B cell (primary cell): ENCODE measurements around the gene TRAPPC11. TPM values are rescaled to one million over a fixed set of nuclear protein-coding genes. Genes with fewer than 3 reads are reported as not detected.

Experiments used
- ATAC-seq: fragments of 200-7000 bp; cut with Tn5 transposase; one replicate; pipeline ENCODE4 v1.10.0; 2021; ENCODE audit warnings: low read depth, mild to moderate bottlenecking, moderate number of reproducible peaks, moderate library complexity
- CTCF ChIA-PET: fragments of 350-600 bp; sonication (Branson Sonifier 250); formaldehyde crosslinking; loops from one replicate; lab custom pipeline; 2021; ENCODE audit warnings: antibody characterized with exemption, inconsistent platforms; lab: Charles Lee
- POLR2A ChIA-PET: fragments of 350-600 bp; sonication (Branson Sonifier 250); formaldehyde crosslinking; loops from one replicate; lab custom pipeline; 2021; ENCODE audit warnings: antibody characterized with exemption; lab: Charles Lee
- DNase-seq: peaks from one replicate; pipeline ENCODE4 v3.0.0; 2013
- H2AFZ ChIP-seq: 2 replicates; pipeline ENCODE4 v1.6.1; 2012; ENCODE audit warnings: mild to moderate bottlenecking, low read depth, low read length; ENCODE audit not compliant: insufficient read depth, poor library complexity, severe bottlenecking
- H3K27ac ChIP-seq, 2 donors: 1 replicate in 1 of 2; 2 replicates in 1 of 2; pipeline ENCODE4 v1.5.1; 2012 to 2013; ENCODE audit warnings: low read length in 2 of 2, mild to moderate bottlenecking in 2 of 2, moderate library complexity in 1 of 2
- H3K27me3 ChIP-seq, 4 experiments: fragments of 200-600 bp in 1 of 4; sonication (generic) in 1 of 4; replicated peaks in 1 of 4; 1 replicate in 2 of 4; 2 replicates in 2 of 4; pipeline versions ENCODE4 v1.6.1 to v1.7.0; 2013 to 2016; ENCODE audit warnings: low read length in 3 of 4, mild to moderate bottlenecking in 2 of 4, mixed read lengths in 1 of 4, moderate library complexity in 1 of 4; ENCODE audit not compliant: insufficient read depth in 4 of 4, control insufficient read depth in 3 of 4; ENCODE audit errors: control extremely low read depth in 1 of 4
- H3K36me3 ChIP-seq, 2 experiments: replicated peaks in 1 of 2; 1 replicate in 1 of 2; 2 replicates in 1 of 2; pipeline versions ENCODE4 v1.6.1 to v1.7.1; 2013; ENCODE audit warnings: low read length in 1 of 2; ENCODE audit not compliant: insufficient read depth in 2 of 2, control insufficient read depth in 1 of 2; ENCODE audit errors: control extremely low read depth in 1 of 2, extremely low read depth in 1 of 2
- H3K4me1 ChIP-seq, 2 donors: fragments of 200-600 bp in 1 of 2; sonication (generic) in 1 of 2; 1 replicate in 1 of 2; 2 replicates in 1 of 2; pipeline versions ENCODE4 v1.5.1 to v1.6.1; 2013 to 2017; ENCODE audit warnings: low read length in 2 of 2; ENCODE audit not compliant: control insufficient read depth in 2 of 2, insufficient read depth in 2 of 2
- H3K4me2 ChIP-seq: replicated peaks from 2 replicates; pipeline ENCODE3; 2012; ENCODE audit warnings: mild to moderate bottlenecking, low read depth, low read length; ENCODE audit not compliant: poor library complexity, severe bottlenecking
- H3K4me3 ChIP-seq, 5 experiments: fragments of 200-600 bp in 1 of 5; sonication (generic) in 1 of 5; 1 replicate in 3 of 5; 2 replicates in 2 of 5; pipeline versions ENCODE4 v1.5.1 to v1.7.0; 2011 to 2016; ENCODE audit warnings: low read length in 4 of 5, mild to moderate bottlenecking in 4 of 5, low read depth in 2 of 5, control low read depth in 1 of 5, moderate library complexity in 1 of 5; ENCODE audit not compliant: insufficient read depth in 1 of 5; ENCODE audit errors: control extremely low read depth in 1 of 5, extremely low read depth in 1 of 5
- H3K79me2 ChIP-seq: fragments of 200-600 bp; sonication (generic); one replicate; pipeline ENCODE4 v1.6.0; 2016; ENCODE audit warnings: low read length; ENCODE audit not compliant: control insufficient read depth, insufficient read depth
- H3K9ac ChIP-seq: fragments of 200-600 bp; sonication (generic); 2 replicates; pipeline ENCODE4 v1.6.1; 2017; ENCODE audit warnings: mild to moderate bottlenecking, low read length, moderate library complexity
- H3K9me3 ChIP-seq, 3 donors: one replicate each; pipeline versions ENCODE4 v1.6.1 to v1.7.1; 2013; ENCODE audit warnings: low read length in 2 of 3; ENCODE audit not compliant: control insufficient read depth in 2 of 3, insufficient read depth in 1 of 3; ENCODE audit errors: control extremely low read depth in 1 of 3
- H4K20me1 ChIP-seq: 2 replicates; pipeline ENCODE4 v1.6.0; 2012; ENCODE audit warnings: mild to moderate bottlenecking, low read length; ENCODE audit not compliant: insufficient read depth, control insufficient read depth, poor library complexity, severe bottlenecking
- H3K27ac Mint-ChIP-seq: one replicate; pipeline ENCODE4 v1.8.0; 2021; ENCODE audit warnings: mixed read lengths
- H3K27me3 Mint-ChIP-seq: one replicate; pipeline ENCODE4 v1.8.0; 2021; ENCODE audit warnings: mixed read lengths
- H3K4me1 Mint-ChIP-seq: one replicate; pipeline ENCODE4 v1.8.0; 2021; ENCODE audit warnings: mixed read lengths
- H3K4me3 Mint-ChIP-seq: one replicate; pipeline ENCODE4 v1.8.0; 2021; ENCODE audit warnings: mixed read lengths
- H3K9me3 Mint-ChIP-seq: one replicate; pipeline ENCODE4 v1.8.0; 2022; ENCODE audit warnings: mixed read lengths; ENCODE audit not compliant: insufficient read depth
- CTCF ChIP-seq: fragments of 200-600 bp; IDR thresholded peaks from one replicate; pipeline ENCODE4 v1.8.0; 2022; ENCODE audit warnings: antibody characterized with exemption, mild to moderate bottlenecking
- EZH2 ChIP-seq: IDR thresholded peaks from 2 replicates; pipeline ENCODE4 v1.6.1; 2012; ENCODE audit warnings: borderline replicate concordance, low read depth, mild to moderate bottlenecking, moderate library complexity, low read length; ENCODE audit not compliant: insufficient read depth, poor library complexity, severe bottlenecking
- WGBS: methylation state at CpG from one replicate; pipeline ENCODE4 v1.1.5; 2013; ENCODE audit warnings: missing lambda C conversion rate; ENCODE audit not compliant: insufficient coverage; 5-methylcytosine and 5-hydroxymethylcytosine counted together
- intact Hi-C: fragments of 100-400 bp; cut with micrococcal nuclease; formaldehyde crosslinking; loops from one replicate; pipeline ENCODE4 v1.10.0; 2022
- polyA plus RNA-seq: library from polyadenylated mRNA; depleted of rRNA; stranded (reverse); fragments of >200 nt; gene quantifications from 2 replicates; pipeline ENCODE4 v1.2.3, GENCODE V29; 2012
- total RNA-seq, 2 donors: library from RNA; stranded (reverse); fragments of 120-200 nt in 1 of 2; gene quantifications; 1 replicate in 1 of 2; 2 replicates in 1 of 2; pipeline versions ENCODE4 v1.2.3 to v1.2.4, GENCODE V29; 2013 to 2022

The TRAPPC11 gene
- total and polyA plus RNA-seq, 2 donors (not counting 1 experiment from before 2014, with no cell fraction given), result 23.5 to 53.8 TPM

- Histone ChIP-seq H4K20me1 (no peaks in the 10 kb centered on the region), H3K4me3 (no peak overlapping the region), H2AFZ (no peak overlapping the region), H3K79me2 (no peaks in the 10 kb centered on the region), H3K4me1 (no peaks in the 10 kb centered on the region), H3K36me3 (no peaks in the 10 kb centered on the region), H3K27ac (no peak overlapping the region), H3K9me3 (no peaks in the 10 kb centered on the region), H3K27me3 (no peaks in the 10 kb centered on the region), H3K9ac (no peak overlapping the region), H3K4me2 (no peak overlapping the region)
- intact Hi-C loops, result no loop called here
- DNase-seq (no peak), ATAC-seq (no peak)
- H3K9me3 Mint-ChIP-seq, result no peaks in the 10 kb centered on the region
- CTCF ChIA-PET, result no interaction called here
- POLR2A ChIA-PET, result no interaction called here
- no peak for TF ChIP-seq EZH2
- no peak for TF ChIP-seq CTCF
- WGBS, result 98% methylated on average over 12 of the region's 12 CpGs
- H3K4me1 Mint-ChIP-seq, result no peaks in the 10 kb centered on the region
- H3K27ac Mint-ChIP-seq, result no peak overlapping the region
- no peak overlapping the region for H3K4me3 Mint-ChIP-seq
- no peaks in the 10 kb centered on the region for H3K27me3 Mint-ChIP-seq
These were observed 26.4 kb upstream of the TRAPPC11 start for GRCh38 chr4:183632689-183633088.

GRCh38 chr4:183633476-183634400 lies 25.4 kb upstream of the TRAPPC11 start:
- H3K27me3 ChIP-seq, result no peaks in the 10 kb centered on the region
- WGBS, result 100% methylated on average over 1 of the region's 11 CpGs
- no peak overlapping the region for H2AFZ ChIP-seq
- H3K4me2 ChIP-seq, result no peak overlapping the region
- H3K9ac ChIP-seq, result no peak overlapping the region
- H3K4me1 ChIP-seq, result no peaks in the 10 kb centered on the region
- Mint-ChIP-seq H3K4me3 (no peak overlapping the region), H3K4me1 (no peaks in the 10 kb centered on the region), H3K9me3 (no peaks in the 10 kb centered on the region), H3K27me3 (no peaks in the 10 kb centered on the region), H3K27ac (no peak overlapping the region)
- DNase-seq, result no peak
- ChIA-PET CTCF (no interaction called here), POLR2A (no interaction called here)
- H3K36me3 ChIP-seq, result no peaks in the 10 kb centered on the region
- intact Hi-C loops, result no loop called here
- no peaks in the 10 kb centered on the region for H4K20me1 ChIP-seq
- no peaks in the 10 kb centered on the region for H3K79me2 ChIP-seq
- TF ChIP-seq CTCF (no peak), EZH2 (no peak)
- no peaks in the 10 kb centered on the region for H3K9me3 ChIP-seq
- no peak overlapping the region for H3K27ac ChIP-seq
- ATAC-seq, result no peak
- H3K4me3 ChIP-seq, result no peak overlapping the region
